Thyroid gland (tissue), 4 donors: ENCODE measurements around the gene SAMHD1.

Experiments
- CTCF ChIP-seq, 6 experiments: fragments of 200-600 bp in 3 of 6; fragments of 450-650 bp in 3 of 6; sonication (generic) in 3 of 6; IDR thresholded peaks; one replicate each; pipeline ENCODE4 v1.5.1; 2016 to 2019; ENCODE audit warnings: antibody characterized with exemption in 6 of 6, mild to moderate bottlenecking in 2 of 6, inconsistent platforms in 1 of 6, moderate library complexity in 1 of 6
- POLR2A ChIP-seq, 2 donors: fragments of 450-650 bp; IDR thresholded peaks; one replicate each; pipeline ENCODE4 v1.6.1; 2017; ENCODE audit warnings: antibody characterized with exemption in 2 of 2, mild to moderate bottlenecking in 2 of 2, moderate library complexity in 1 of 2

GRCh38 chr20:36929691-36930090 lies 21.8 kb downstream of the SAMHD1 start:
- TF ChIP-seq CTCF (IDR thresholded peaks at IDR 0.05), result no peak
- TF ChIP-seq POLR2A (IDR thresholded peaks at IDR 0.05), result no peak
